Superior temporal gyrus (tissue), 1 donor: ENCODE measurements around the gene MLF1.

Source experiments
- DNase-seq: peaks from one replicate; pipeline ENCODE4 v3.0.0-alpha.2; 2016; ENCODE audit errors: extremely low spot score

The MLF1 gene

GRCh38 chr3:158574646-158575045, 3.7 kb downstream of the MLF1 start:
- DNase-seq = no peak

DNA sequence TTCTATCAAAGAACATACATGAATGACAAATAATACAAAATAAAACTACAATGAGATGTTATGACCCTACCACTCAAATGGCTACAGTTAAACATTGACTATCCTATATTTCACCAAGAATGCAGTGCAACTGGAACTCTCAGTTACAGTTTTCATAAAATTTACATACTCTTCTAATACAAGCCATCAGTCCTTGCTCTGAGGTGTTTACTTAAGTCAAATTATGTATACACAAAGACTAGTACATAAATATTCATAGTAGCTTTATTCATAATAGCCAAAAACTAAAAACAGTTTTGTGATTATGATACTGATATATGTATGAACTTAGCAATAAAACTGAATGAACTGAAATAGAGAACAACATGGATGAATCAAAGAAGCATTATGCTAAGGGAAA, 19.2 kb downstream of the MLF1 start:
- no peak for DNase-seq

- no peak for DNase-seq
Measured at GRCh38 chr3:158600787-158601186, 29.8 kb downstream of the MLF1 start.

GRCh38 chr3:158602227-158602626, 31.2 kb downstream of the MLF1 start:
- no peak for DNase-seq

- no peak for DNase-seq
Measured at GRCh38 chr3:158617982-158618875, 47.2 kb downstream of the MLF1 start.

DNA sequence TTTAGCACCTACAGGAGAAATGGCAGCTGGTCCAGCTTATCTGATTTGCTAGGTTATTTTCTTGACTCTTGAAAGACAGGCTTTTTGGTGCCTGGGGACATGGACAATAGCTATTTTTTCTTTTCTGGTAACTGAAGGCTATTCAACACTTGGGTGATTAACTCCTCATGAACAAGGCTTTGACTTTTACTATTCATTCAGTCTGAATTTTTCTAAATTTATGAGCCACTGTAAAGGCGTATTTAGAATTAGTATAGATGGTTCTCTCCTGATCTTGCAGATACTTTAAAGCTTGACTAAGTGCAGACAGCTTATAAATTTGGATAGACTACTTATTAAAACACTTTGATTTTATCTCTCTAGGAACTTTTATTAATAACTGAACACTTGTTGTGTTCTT, 54.9 kb downstream of the MLF1 start:
- no peak for DNase-seq

DNA sequence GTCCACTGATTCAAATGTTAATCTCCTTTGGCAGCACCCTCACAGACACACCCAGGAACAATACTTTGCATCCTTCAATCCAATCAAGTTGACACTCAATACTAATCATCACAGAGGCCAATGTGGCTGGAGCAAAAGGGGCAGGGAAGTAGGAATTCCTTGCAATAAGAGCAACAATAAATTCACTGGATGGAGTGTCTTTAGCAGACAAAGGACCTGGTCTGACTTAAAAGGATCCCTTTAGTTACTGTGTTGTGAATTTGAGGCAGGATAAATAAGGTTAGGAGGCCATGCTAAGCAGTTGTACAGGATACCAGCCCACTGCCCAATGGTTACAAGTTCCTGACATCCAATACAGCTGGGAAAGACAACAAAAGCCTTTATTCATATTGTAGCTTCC, 61.0 kb downstream of the MLF1 start:
- DNase-seq = no peak

DNA sequence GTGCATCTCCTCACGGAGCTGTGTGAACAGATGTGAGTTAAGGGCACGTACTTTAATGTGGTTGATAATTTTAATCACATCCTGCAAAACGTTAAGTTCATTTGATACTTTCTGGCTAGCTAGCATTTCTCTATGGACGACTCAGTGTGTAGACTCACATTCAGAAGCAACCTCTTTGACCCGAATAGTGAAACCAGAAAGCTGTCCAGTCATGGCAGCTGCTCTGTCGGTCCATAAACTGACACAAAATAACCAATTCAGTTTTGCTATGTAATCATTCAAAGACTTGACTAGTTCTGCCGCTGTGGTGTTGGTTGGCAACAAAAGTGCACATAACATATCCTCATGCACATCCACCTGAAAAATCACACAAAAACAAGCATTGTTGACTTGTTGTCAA, 69.7 kb downstream of the MLF1 start:
- DNase-seq = no peak

DNA sequence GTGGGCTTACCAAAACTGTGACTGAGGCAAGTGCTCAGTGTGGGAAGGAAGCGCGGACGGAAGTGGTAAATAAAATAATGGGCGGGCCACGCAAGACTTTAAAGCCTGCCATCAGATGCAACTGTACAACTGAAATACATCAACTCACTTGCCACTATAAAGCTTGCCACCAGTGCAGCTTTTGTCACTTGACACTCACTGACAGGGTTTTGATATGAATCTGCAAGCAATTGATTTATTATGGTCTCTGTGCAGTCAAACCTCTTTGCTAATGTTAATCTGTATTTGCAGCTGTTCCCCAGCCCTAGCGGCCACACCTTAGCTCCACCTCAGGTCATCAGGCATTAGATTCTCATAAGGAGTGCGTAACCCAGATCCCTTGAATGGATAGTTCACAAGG, 71.0 kb downstream of the MLF1 start:
- no peak for DNase-seq

DNA sequence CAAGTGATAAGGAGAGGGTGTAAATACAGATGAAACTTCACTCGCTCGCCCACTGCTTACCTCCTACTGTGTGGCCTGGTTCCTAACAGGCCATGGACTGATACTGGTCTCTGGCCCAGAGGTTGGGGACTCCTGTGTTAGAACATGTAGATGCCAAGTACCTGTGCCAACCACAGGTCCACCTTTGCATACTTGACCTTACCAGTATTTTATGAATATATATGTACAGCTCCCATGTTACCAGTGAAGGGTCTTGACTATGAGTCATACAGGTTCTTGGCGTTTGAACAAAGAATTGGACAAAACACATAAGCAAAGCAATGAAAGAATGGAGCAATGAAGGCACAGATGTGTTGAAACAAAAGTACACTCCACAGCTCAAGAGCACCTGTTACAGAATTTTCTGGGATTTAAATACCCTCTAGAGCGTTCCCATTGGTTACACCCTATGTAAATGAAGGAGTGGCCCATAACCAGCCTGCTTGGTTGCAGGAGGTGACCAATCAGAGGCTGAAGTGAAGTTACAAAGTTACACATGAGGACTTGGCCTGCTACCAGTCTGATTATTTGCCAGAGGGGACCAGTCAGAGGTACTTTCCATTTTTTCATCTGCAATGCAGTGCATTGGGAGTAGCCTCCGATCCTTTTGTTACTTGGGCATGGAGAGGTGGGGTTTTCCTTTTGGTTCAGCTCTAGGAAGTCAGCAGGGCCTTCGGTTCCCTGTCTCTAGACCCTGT, 71.6 kb downstream of the MLF1 start:
- no peak for DNase-seq

GRCh38 chr3:158644345-158644908, 73.4 kb downstream of the MLF1 start, which contains the start of gene GFM1:
Gene GFM1, plus strand, starts transcription at chr3:158644527. Its CDS starts 108 bp downstream, at chr3:158644635.
- peak; percentile 99 for DNase-seq

GRCh38 chr3:158649791-158650190, 78.8 kb downstream of the MLF1 start:
- DNase-seq = no peak

DNA sequence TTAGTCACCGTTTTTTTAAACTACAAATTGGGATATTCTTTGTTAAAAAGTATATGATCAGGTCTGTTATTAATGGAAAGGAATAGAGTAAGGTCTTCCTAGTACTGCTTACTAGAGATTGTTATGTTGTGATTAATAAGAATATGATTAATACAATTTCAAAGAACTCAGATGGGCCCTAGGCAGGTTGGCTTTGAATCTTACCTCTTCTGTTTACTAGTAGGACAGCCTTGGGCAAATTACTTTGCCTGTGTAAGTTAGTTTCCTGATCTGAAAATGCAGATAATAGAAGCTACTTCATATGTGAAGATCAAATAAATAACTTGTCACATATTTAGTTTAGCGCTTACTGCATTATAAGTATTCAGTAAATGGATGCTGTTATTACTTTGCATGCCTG, 80.2 kb downstream of the MLF1 start:
- no peak for DNase-seq

DNA sequence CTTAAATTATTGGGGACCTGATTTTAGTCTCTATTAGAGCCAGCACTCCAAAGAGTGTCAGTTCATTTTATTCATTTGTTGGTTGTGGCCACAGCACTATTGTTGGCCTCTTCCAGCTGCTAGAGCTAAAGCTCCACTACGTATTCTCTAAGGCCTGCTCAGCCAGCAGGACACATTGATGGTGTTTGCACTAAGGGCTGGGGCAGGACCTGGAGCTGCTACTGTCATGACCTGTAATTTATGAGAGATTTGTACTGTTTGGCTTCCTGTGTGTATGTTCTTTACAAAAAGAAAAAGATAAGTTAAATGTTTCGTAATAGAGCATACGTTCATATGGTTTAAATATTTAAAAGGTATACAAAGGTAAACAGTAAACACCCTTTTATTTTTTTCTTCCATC, 81.5 kb downstream of the MLF1 start:
- no peak for DNase-seq
